ENCODE results near the gene DNA2. TPM values are rescaled to one million over a fixed set of nuclear protein-coding genes. Genes with fewer than 3 reads are reported as not detected.
A peak's percentile ranks its signal among the peaks of the same experiment; 100 is the strongest.

Gene DNA2
- total RNA-seq, 2 experiments from 2014 or later = 50.2 to 51.4 TPM

DNA sequence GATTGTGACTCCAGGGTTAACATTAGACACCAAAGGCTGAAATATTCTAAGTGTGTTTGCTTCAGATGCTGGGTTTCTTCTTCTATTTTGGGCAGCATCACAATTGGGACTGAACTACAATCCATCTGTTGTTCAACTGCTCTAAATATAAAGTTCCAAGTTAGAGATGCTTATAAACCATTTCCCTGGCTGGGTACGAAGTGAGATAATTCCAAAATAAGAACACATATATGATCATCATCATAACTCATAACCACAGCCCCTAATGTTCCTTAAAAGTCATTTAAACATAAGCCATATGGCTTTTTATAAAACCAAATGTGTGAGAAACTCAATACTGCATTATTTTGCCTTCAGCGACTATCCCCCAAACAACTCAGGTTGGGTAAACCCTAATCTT is 28.8 kb downstream of the DNA2 start:
- no peaks in the 10 kb centered on the region for H3K9me3 Mint-ChIP-seq
- intact Hi-C loops (cut with micrococcal nuclease) = no loop called here
- no peak overlapping the region for H3K27ac Mint-ChIP-seq
- no peaks in the 10 kb centered on the region for H3K27me3 Mint-ChIP-seq (ENCODE audit: low read depth)
- DNase-seq = no peak
- CTCF ChIA-PET = no interaction called here
- peaks cover 37% of the 10 kb centered on the region for H3K36me3 Mint-ChIP-seq (ENCODE audit: low read depth)
- H3K4me1 Mint-ChIP-seq (ENCODE audit: low read depth) = no peaks in the 10 kb centered on the region
- H3K4me3 Mint-ChIP-seq = no peak overlapping the region

DNA sequence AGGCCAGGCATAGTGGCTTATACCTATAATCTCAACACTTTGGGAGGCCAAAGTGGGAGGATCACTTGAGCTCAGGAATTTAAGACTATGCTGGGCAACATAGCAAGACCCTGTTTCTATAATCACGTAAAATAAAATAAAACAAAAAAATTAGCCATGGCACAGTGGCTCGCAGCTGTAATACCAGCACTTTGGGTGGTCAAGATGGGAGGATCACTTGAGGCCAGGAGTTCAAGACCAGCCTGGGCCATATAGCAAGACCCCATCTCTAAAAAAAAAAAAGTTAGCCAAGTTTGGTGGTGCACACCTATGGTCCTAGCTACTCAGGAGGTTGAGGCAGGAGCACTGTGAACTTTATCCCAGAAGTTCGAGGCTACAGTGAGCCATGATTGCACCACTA is 30.9 kb downstream of the DNA2 start:
- Mint-ChIP-seq H3K36me3 (ENCODE audit: low read depth) (peaks cover 37% of the 10 kb centered on the region), H3K27me3 (ENCODE audit: low read depth) (no peaks in the 10 kb centered on the region), H3K4me3 (no peak overlapping the region), H3K4me1 (ENCODE audit: low read depth) (no peaks in the 10 kb centered on the region), H3K9me3 (no peaks in the 10 kb centered on the region), H3K27ac (no peak overlapping the region)
- intact Hi-C loops (cut with micrococcal nuclease) = no loop called here
- DNase-seq = no peak
- CTCF ChIA-PET = interaction anchor here (0.7 to 0.9 kb wide), 2 partner anchors 92 to 496 kb away, joined by 3 to 4 read pairs; no protein-coding TSS in a partner anchor

DNA sequence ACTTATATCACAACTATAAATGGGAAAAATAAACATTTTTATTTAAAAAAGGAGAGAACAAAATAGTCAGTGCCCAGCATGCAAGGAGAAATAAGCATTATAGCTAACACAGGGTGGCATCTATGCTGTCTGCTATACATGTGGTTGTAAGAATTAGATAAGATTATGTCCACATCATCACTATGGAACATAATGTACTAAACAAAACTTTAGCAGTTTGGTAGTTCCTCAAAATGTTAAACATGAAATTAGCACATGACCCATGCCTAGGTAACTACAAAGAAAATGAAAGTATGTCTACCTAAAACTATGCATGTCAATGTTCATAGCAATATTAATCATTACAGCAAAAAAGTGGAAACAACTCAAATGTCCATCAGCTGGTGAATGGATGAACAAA is 36.0 kb downstream of the DNA2 start:
- CTCF ChIA-PET = no interaction called here
- H3K9me3 Mint-ChIP-seq = no peaks in the 10 kb centered on the region
- intact Hi-C loops (cut with micrococcal nuclease) = no loop called here
- no peak overlapping the region for H3K27ac Mint-ChIP-seq
- H3K36me3 Mint-ChIP-seq (ENCODE audit: low read depth) = peaks cover 32% of the 10 kb centered on the region
- H3K27me3 Mint-ChIP-seq (ENCODE audit: low read depth) = no peaks in the 10 kb centered on the region
- no peak overlapping the region for H3K4me3 Mint-ChIP-seq
- no peaks in the 10 kb centered on the region for H3K4me1 Mint-ChIP-seq (ENCODE audit: low read depth)
- no peak for DNase-seq

DNA sequence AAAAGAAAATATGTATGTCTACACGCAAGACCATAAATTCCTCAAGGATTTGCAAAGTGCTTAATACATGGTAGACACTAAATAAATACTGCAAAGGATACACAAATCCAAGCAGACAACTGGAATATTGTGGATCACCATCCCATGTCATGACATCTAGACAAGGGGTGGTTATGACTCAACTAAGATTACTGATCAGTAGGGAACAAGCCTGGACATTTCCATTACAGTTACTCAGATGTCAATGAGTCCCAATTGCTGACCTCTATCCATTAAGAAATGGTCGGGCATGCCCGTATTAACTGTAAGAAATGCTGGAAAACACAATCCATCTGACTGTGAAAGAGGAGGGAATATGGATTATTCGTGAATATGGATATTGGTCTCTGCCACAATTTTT is 37.1 kb downstream of the DNA2 start:
- peaks cover 32% of the 10 kb centered on the region for H3K36me3 Mint-ChIP-seq (ENCODE audit: low read depth)
- H3K27ac Mint-ChIP-seq = no peak overlapping the region
- no peaks in the 10 kb centered on the region for H3K27me3 Mint-ChIP-seq (ENCODE audit: low read depth)
- intact Hi-C loops (cut with micrococcal nuclease) = no loop called here
- H3K4me3 Mint-ChIP-seq = no peak overlapping the region
- no peaks in the 10 kb centered on the region for H3K9me3 Mint-ChIP-seq
- DNase-seq = no peak
- CTCF ChIA-PET = interaction anchor here (0.7 kb wide), 1 partner anchor 44 kb away, joined by 3 read pairs; no protein-coding TSS in a partner anchor
- H3K4me1 Mint-ChIP-seq (ENCODE audit: low read depth) = no peaks in the 10 kb centered on the region

DNA sequence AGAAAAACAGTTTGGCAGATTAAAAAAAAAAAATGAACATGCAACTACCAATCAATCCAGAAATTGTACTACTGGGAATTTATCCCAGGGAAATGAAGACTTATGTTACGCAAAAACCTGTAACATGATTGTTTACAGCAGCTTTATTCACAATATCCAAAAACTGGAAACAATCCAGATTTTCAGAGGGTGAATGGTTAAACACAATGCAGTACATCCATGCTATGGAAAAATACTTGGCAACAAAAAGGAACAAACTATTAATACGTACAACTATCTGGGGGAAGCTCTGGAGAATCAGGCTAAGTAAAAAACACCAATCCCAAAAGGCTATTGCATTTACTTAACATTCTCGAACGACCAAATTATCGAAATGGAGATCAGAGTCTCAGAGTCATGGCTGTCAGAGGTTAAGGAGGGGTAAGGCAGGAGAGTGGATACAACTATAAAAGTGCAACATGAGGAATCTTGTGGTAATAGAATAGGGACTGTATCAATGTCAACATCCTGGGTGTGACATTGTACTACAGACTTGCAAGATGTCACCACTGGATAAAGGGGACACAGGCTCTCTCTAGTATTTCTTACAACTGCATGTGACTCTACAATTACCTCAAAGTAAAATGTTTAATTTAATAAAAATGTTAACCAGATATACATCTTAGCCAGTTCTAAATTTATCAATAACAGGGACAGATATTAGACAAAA is 43.2 kb downstream of the DNA2 start:
- Mint-ChIP-seq H3K27me3 (ENCODE audit: low read depth) (no peaks in the 10 kb centered on the region), H3K27ac (no peak overlapping the region), H3K4me1 (ENCODE audit: low read depth) (peaks cover 12% of the 10 kb centered on the region), H3K36me3 (ENCODE audit: low read depth) (peaks cover 30% of the 10 kb centered on the region), H3K4me3 (no peak overlapping the region), H3K9me3 (no peaks in the 10 kb centered on the region)
- no peak for DNase-seq
- intact Hi-C loops (cut with micrococcal nuclease) = no loop called here
- CTCF ChIA-PET = interaction anchor here (0.7 kb wide), 1 partner anchor 19 kb away, joined by 4 read pairs; no protein-coding TSS in a partner anchor

DNA sequence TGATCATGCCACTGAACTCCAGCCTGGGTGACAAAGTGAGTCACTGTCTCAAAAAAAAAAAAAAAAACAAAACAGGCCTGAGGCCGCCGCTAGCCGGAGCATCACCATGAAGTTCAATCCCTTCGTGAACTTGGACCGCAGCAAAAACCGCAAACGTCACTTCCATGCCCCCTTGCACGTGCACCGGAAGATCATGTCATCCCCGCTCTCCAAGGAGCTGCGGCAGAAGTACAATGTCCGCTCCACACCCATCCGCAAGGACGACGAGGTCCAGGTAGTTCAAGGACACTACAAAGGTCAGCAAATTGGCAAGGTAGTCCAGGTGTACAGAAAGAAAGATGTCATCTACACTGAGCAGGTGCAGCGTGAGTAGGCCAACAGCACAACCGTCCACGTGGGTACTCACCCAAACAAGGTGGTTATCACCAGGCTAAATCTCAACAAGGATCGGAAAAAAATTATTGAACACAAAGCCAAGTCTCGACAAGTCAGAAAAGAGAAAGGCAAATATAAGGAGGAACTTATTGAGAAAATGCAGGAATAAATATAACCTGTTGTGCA is 47.2 kb downstream of the DNA2 start:
- Mint-ChIP-seq H3K36me3 (ENCODE audit: low read depth) (peaks cover 39% of the 10 kb centered on the region), H3K9me3 (no peaks in the 10 kb centered on the region), H3K27me3 (ENCODE audit: low read depth) (no peaks in the 10 kb centered on the region), H3K4me3 (no peak overlapping the region), H3K4me1 (ENCODE audit: low read depth) (peaks cover 16% of the 10 kb centered on the region), H3K27ac (no peak overlapping the region)
- DNase-seq = no peak
- intact Hi-C loops (cut with micrococcal nuclease) = no loop called here
- CTCF ChIA-PET = no interaction called here

DNA sequence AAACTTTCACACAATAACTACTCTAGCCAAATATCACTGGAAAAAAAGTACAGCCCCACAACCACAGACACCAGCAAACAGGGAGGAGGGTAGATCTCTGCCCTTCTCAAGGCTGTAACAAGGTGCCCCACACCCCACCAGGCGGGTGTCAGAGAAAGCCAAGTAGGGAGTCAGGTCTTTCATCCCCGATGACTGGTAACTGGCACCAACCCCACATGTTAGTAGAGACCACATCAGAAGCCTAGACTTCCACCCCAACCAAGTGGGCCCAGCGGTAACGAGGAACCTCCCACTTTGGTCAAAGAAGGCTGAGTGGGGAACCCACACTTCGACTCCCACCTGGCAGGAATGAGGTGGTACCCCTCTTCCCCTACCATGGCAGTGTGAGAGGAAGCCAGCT is 48.3 kb downstream of the DNA2 start:
- CTCF ChIA-PET = interaction anchor here (1.1 kb wide), 1 partner anchor 13 kb away, joined by 3 read pairs; no protein-coding TSS in a partner anchor
- intact Hi-C loops (cut with micrococcal nuclease) = no loop called here
- Mint-ChIP-seq H3K27me3 (ENCODE audit: low read depth) (no peaks in the 10 kb centered on the region), H3K9me3 (no peaks in the 10 kb centered on the region), H3K36me3 (ENCODE audit: low read depth) (peaks cover 44% of the 10 kb centered on the region), H3K27ac (peak overlapping the region; percentile 36), H3K4me1 (ENCODE audit: low read depth) (peaks cover 16% of the 10 kb centered on the region), H3K4me3 (no peak overlapping the region)
- DNase-seq = peak; percentile 36

DNA sequence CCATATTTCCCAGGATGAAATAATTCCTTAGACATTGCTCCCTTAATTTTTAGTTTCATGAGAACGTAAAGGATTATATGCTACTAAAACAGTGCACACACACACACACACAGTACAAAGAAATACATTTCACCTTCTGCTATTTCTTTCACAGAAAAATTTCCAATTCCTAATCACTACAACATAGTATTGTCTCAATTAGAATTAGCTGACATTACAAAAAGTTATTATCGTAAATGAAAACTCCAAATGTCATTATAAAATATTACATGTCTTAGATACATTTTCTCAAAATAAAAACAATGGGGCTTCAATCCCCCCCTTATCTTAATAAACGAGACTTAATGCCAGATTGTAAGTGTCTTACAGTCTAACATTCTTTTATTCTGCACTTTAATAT is 52.4 kb downstream of the DNA2 start:
- Mint-ChIP-seq H3K4me3 (no peak overlapping the region), H3K4me1 (ENCODE audit: low read depth) (peaks cover 13% of the 10 kb centered on the region), H3K9me3 (no peaks in the 10 kb centered on the region), H3K27me3 (ENCODE audit: low read depth) (no peaks in the 10 kb centered on the region), H3K36me3 (ENCODE audit: low read depth) (peaks cover 49% of the 10 kb centered on the region), H3K27ac (no peak overlapping the region)
- DNase-seq = no peak
- intact Hi-C loops (cut with micrococcal nuclease) = no loop called here
- CTCF ChIA-PET = interaction anchor here (1.3 kb wide), 1 partner anchor 12 kb away, joined by 3 read pairs; the partner anchor contains the start of gene RUFY2

DNA sequence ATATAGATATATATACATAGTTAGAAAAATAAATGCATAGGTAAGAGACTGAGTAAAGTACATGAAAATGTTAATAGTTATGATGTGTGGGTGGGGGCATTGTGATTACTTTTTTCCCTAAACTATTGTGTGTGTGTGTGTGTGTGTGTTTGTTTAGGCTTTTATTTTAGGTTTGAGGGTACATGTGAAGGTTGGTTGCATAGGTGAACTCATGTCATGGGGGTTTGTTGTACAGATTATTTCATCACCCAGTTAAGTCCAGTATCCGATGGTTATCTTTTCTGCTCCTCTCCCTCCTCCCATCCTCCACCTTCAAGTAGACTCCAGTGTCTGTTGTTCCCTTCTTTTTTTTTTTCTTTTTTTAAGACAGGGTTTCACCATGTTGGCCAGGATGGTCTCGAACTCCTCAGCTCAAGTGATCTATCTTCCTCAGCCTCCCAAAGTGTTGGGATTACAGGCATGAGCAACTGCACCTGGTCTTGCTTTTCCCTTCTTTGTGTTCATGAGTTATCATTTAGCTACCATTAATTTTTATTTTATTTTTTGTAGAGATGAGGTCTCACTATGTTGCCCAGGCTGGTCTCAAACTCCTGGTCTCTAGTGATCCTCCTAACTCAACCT is 62.8 kb downstream of the DNA2 start:
- CTCF ChIA-PET = interaction anchor here (0.7 to 1.3 kb wide), 3 partner anchors 13 to 266 kb away, joined by 3 to 5 read pairs (median 5); no protein-coding TSS in a partner anchor
- intact Hi-C loops (cut with micrococcal nuclease) = loop anchor here (5.0 kb wide), 1 partner anchor 552 kb away; no protein-coding TSS in a partner anchor
- peaks cover 7% of the 10 kb centered on the region for H3K36me3 Mint-ChIP-seq (ENCODE audit: low read depth)
- peak overlapping the region; percentile 15 for H3K4me3 Mint-ChIP-seq
- no peak overlapping the region for H3K27ac Mint-ChIP-seq
- H3K27me3 Mint-ChIP-seq (ENCODE audit: low read depth) = no peaks in the 10 kb centered on the region
- peaks cover 16% of the 10 kb centered on the region for H3K4me1 Mint-ChIP-seq (ENCODE audit: low read depth)
- DNase-seq = no peak
- H3K9me3 Mint-ChIP-seq = no peaks in the 10 kb centered on the region

DNA sequence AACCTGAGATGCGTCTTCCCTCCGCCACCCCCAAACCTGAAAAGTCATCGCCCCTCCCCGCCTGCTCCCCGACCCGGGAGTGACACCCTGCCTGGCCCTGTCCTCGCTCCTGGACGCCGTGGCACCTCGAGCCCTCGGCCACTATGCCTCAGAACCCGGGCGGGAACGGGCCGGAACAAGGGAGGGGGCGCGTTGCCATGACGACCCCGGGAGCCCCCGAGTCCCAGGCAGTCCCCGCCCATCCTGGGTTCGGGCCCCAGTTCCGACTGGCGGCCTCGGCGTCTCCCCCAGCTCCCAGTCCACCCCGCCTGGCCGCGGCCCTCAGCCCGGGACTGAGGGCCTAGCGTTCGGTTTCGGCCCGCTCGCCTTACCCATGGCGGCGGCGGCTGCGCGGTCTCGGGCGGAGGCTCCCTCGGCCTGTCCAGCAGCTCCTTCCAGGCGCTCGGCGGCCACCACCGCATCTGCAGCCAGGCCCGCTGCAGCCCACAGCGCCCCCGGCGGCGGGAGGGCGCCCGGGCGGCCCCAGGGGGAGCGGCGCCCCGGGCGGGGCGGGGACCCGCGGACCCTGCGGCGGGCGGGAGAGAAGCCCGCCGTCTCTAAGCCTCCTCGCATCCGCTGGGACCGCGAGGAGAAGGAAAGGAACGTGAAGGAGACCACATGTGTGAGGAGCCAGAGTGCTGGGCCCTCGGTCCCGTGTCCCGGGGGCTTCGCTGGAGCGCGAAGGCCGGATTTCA is 64.8 kb downstream of the DNA2 start, which contains the start of gene RUFY2:
RUFY2 (minus strand) TSS at position 463 of the 734 bp plus-strand sequence; CDS start at position 375, 88 bp downstream.
- DNase-seq = peak; percentile 73
- intact Hi-C loops (cut with micrococcal nuclease) = loop anchor here (1.0 to 5.0 kb wide), 6 partner anchors 64 to 550 kb away; partner anchors contain the start of genes CCAR1, DDX50, DNA2 and HNRNPH3
- H3K4me3 Mint-ChIP-seq = peak within 1 kb of the TSS; percentile 89
- H3K9me3 Mint-ChIP-seq = no peaks in the 10 kb centered on the region
- H3K36me3 Mint-ChIP-seq (ENCODE audit: low read depth) = no peaks in the 10 kb centered on the region
- CTCF ChIA-PET = interaction anchor here (0.6 to 1.8 kb wide), 12 partner anchors 9 to 329 kb away, joined by 3 to 7 read pairs (median 4); no protein-coding TSS in a partner anchor
- peak within 1 kb of the TSS; percentile 59 for H3K27ac Mint-ChIP-seq
- H3K4me1 Mint-ChIP-seq (ENCODE audit: low read depth) = peaks cover 16% of the 10 kb centered on the region
- H3K27me3 Mint-ChIP-seq (ENCODE audit: low read depth) = no peaks in the 10 kb centered on the region

DNA sequence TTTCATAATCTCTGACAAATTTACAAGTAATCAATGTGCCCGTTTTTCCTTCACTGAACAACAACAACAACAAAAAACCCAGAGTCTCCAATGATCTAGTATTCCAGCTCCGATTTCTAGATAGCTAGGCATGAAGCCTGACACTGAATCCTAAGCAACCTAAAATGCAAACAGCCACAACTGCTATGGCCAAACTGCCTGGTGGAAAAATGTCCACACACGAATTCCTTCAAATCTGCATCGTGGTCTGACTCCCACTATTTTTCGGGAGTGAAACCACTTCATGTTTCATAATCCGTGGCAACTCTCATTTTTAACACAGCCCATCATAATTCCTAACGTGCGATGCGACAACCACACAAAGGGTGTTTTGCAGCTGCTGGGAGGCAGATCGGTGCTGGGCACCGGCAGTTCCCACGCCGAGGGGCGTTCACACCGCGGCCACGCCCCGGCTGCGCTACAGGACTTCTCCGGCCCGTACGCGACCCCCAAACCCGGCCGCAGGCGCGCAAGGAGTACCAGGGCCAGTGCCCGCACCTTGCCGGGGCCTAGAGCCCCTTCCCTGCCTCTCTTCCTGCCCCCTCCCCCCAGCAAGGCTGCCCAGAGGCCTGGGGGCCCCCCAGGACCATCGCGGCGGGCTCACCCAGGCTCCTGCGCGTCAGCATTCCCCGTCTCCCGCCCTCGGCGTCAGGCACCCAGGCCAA is 65.5 kb downstream of the DNA2 start:
- DNase-seq = peak; percentile 39
- intact Hi-C loops (cut with micrococcal nuclease) = loop anchor here (1.0 to 5.0 kb wide), 4 partner anchors 73 to 549 kb away; partner anchors contain the start of genes CCAR1, DDX50, HNRNPH3 and PBLD
- no peaks in the 10 kb centered on the region for H3K27me3 Mint-ChIP-seq (ENCODE audit: low read depth)
- CTCF ChIA-PET = interaction anchor here (0.6 to 1.8 kb wide), 11 partner anchors 9 to 330 kb away, joined by 3 to 7 read pairs (median 4); no protein-coding TSS in a partner anchor
- peak overlapping the region; percentile 89 for H3K4me3 Mint-ChIP-seq
- no peaks in the 10 kb centered on the region for H3K9me3 Mint-ChIP-seq
- H3K4me1 Mint-ChIP-seq (ENCODE audit: low read depth) = peaks cover 16% of the 10 kb centered on the region
- peaks cover 3% of the 10 kb centered on the region for H3K36me3 Mint-ChIP-seq (ENCODE audit: low read depth)
- H3K27ac Mint-ChIP-seq = peak overlapping the region; percentile 59
